OCI-LY3 (cell line): ENCODE data around the gene CERS2.

Experiments used
- EZH2phosphoT487 ChIP-seq: fragments of 200-600 bp; shearing (Covaris generic); IDR thresholded peaks from 2 replicates; pipeline ENCODE4 v1.6.1; 2018; ENCODE audit warnings: antibody characterized with exemption, mixed run types, low read depth
- TF ChIP-seq, protein P1 (sequence below): fragments of 200-600, 300-600 bp; sonication (generic); IDR thresholded peaks from 2 replicates; pipeline ENCODE4 v1.5.1; 2014; ENCODE audit warnings: antibody characterized with exemption, low read length, low read depth

- TF ChIP-seq, protein P1, sequence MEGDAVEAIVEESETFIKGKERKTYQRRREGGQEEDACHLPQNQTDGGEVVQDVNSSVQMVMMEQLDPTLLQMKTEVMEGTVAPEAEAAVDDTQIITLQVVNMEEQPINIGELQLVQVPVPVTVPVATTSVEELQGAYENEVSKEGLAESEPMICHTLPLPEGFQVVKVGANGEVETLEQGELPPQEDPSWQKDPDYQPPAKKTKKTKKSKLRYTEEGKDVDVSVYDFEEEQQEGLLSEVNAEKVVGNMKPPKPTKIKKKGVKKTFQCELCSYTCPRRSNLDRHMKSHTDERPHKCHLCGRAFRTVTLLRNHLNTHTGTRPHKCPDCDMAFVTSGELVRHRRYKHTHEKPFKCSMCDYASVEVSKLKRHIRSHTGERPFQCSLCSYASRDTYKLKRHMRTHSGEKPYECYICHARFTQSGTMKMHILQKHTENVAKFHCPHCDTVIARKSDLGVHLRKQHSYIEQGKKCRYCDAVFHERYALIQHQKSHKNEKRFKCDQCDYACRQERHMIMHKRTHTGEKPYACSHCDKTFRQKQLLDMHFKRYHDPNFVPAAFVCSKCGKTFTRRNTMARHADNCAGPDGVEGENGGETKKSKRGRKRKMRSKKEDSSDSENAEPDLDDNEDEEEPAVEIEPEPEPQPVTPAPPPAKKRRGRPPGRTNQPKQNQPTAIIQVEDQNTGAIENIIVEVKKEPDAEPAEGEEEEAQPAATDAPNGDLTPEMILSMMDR: no peak
- TF ChIP-seq EZH2phosphoT487: no peak
Observed at GRCh38 chr1:150963321-150964163, 11.1 kb downstream of the CERS2 start.
